ENCODE results near the gene LTB4R. TPM values are rescaled to one million over a fixed set of nuclear protein-coding genes. Genes with fewer than 3 reads are reported as not detected.

The LTB4R gene
- polyA plus RNA-seq, 1 donor from 2014 or later: 4.3 TPM

DNA sequence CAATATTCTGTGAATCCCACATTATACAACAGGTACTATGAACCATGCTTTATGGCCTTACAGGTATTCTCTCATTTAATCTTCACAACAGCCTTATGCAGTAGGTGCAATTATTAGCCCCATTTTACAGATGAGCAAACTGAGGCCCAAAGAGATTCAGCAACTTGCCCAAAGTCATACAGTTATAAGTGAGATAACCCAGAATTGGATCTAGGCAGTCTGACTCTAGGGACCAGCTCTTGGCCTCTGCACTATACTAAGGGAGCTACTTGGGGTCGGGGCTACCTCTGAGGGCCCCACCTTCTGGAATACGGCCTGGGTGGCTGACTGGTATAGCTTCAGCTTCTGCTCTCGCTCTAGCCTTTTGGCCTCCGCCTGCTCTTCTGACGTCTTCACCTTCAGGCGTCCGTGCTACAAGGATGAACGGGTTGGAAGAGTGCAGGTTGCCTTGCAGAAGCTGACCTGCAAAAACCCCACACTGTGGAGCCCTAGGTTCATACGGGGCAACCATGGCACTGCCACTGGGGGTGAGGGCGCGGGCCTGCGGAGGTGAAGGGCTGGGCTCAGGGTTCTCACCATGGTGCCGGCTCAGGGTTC, 40.7 kb upstream of the LTB4R start:
- Histone ChIP-seq H3K9me2 (ENCODE audit: insufficient read depth, low read length) (no peaks in the 10 kb centered on the region), H2AFZ (ENCODE audit: low read depth, low read length) (peak overlapping the region; percentile 88), H3K27ac (ENCODE audit: low read length) (peak overlapping the region; percentile 83), H3K79me2 (replicated peaks; ENCODE audit: insufficient read depth, low read length) (no peaks in the 10 kb centered on the region), H3K4me3 (ENCODE audit: low read length) (peak overlapping the region; percentile 88), H3K9me3 (ENCODE audit: low read length) (no peaks in the 10 kb centered on the region), H3K4me2 (ENCODE audit: low read length) (peak overlapping the region; percentile 55), H3K9ac (ENCODE audit: low read length) (peak overlapping the region; percentile 86), H3K36me3 (ENCODE audit: insufficient read depth, low read length) (no peaks in the 10 kb centered on the region), H4K20me1 (ENCODE audit: insufficient read depth) (no peaks in the 10 kb centered on the region), H3K27me3 (ENCODE audit: insufficient read depth, low read depth, low read length) (no peaks in the 10 kb centered on the region), H3F3A (ENCODE audit: insufficient read depth, low read length, poor library complexity, severe bottlenecking) (no peaks in the 10 kb centered on the region)
- no peak for TF ChIP-seq EZH2 (IDR thresholded peaks at IDR 0.05; ENCODE audit: borderline replicate concordance, insufficient read depth, low read length, poor library complexity, severe bottlenecking)
- no peak for TF ChIP-seq EP300 (conservative IDR thresholded peaks at IDR 0.05; ENCODE audit: poor library complexity, severe bottlenecking)
- no peak for TF ChIP-seq POLR2AphosphoS5 (IDR thresholded peaks at IDR 0.05)
- TF ChIP-seq, protein P1, sequence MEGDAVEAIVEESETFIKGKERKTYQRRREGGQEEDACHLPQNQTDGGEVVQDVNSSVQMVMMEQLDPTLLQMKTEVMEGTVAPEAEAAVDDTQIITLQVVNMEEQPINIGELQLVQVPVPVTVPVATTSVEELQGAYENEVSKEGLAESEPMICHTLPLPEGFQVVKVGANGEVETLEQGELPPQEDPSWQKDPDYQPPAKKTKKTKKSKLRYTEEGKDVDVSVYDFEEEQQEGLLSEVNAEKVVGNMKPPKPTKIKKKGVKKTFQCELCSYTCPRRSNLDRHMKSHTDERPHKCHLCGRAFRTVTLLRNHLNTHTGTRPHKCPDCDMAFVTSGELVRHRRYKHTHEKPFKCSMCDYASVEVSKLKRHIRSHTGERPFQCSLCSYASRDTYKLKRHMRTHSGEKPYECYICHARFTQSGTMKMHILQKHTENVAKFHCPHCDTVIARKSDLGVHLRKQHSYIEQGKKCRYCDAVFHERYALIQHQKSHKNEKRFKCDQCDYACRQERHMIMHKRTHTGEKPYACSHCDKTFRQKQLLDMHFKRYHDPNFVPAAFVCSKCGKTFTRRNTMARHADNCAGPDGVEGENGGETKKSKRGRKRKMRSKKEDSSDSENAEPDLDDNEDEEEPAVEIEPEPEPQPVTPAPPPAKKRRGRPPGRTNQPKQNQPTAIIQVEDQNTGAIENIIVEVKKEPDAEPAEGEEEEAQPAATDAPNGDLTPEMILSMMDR (IDR thresholded peaks at IDR 0.05; ENCODE audit: poor library complexity, severe bottlenecking): no peak
- no peak for TF ChIP-seq RAD21 (conservative IDR thresholded peaks at IDR 0.05)
- TF ChIP-seq SMC3 (conservative IDR thresholded peaks at IDR 0.05; ENCODE audit: poor library complexity): no peak
- no peak for TF ChIP-seq TAF1 (IDR thresholded peaks at IDR 0.05; ENCODE audit: low read depth)
- TF ChIP-seq MXI1 (conservative IDR thresholded peaks at IDR 0.05; ENCODE audit: poor library complexity, severe bottlenecking): no peak
- TF ChIP-seq, protein P2, sequence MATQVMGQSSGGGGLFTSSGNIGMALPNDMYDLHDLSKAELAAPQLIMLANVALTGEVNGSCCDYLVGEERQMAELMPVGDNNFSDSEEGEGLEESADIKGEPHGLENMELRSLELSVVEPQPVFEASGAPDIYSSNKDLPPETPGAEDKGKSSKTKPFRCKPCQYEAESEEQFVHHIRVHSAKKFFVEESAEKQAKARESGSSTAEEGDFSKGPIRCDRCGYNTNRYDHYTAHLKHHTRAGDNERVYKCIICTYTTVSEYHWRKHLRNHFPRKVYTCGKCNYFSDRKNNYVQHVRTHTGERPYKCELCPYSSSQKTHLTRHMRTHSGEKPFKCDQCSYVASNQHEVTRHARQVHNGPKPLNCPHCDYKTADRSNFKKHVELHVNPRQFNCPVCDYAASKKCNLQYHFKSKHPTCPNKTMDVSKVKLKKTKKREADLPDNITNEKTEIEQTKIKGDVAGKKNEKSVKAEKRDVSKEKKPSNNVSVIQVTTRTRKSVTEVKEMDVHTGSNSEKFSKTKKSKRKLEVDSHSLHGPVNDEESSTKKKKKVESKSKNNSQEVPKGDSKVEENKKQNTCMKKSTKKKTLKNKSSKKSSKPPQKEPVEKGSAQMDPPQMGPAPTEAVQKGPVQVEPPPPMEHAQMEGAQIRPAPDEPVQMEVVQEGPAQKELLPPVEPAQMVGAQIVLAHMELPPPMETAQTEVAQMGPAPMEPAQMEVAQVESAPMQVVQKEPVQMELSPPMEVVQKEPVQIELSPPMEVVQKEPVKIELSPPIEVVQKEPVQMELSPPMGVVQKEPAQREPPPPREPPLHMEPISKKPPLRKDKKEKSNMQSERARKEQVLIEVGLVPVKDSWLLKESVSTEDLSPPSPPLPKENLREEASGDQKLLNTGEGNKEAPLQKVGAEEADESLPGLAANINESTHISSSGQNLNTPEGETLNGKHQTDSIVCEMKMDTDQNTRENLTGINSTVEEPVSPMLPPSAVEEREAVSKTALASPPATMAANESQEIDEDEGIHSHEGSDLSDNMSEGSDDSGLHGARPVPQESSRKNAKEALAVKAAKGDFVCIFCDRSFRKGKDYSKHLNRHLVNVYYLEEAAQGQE (IDR thresholded peaks at IDR 0.05; ENCODE audit: borderline replicate concordance): no peak

DNA sequence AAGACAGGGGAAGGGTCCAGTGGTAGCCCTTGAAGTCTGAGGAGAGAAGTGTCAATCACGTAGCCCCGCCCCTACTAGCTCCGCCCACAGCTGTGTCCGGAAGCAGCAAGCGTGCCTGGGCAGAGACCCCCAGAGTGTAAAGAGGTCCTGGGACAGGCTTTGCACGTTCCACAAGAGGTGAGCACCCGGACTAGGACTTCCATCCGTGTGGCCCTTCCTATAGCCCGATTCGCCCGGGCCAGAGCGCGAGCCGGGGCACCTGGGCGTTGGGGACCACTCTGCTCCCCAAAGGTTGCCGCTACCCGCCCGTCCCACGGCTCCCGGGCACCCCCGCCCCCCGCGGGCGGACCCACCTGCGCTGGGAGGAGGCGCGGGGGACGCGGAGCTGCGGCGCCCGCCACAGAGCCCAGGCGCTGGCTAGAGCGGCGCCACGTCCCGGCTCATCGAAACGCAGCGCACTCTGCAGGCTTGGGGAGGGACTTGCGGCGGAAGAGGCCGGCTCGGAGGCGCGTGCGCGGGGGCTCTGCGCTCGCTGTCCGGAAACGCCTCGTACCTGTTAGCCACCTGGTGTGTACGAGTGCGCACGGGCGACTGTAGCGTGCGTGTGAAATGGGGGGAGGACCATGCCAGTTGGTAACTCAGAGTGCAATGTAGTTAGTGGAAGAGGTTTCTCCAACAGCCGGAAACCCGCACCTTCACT, 40.0 kb upstream of the LTB4R start, which contains the start of gene RABGGTA:
Gene RABGGTA, minus strand, starts transcription at position 464 of the 700 bp plus-strand sequence. CDS start 482 bp downstream, outside the sequence.
- Histone ChIP-seq H3K27me3 (ENCODE audit: insufficient read depth, low read depth, low read length) (no peaks in the 10 kb centered on the region), H3K36me3 (ENCODE audit: insufficient read depth, low read length) (no peaks in the 10 kb centered on the region), H3K27ac (ENCODE audit: low read length) (peak within 1 kb of the TSS; percentile 83), H3K9ac (ENCODE audit: low read length) (peak within 1 kb of the TSS; percentile 86), H3K4me3 (ENCODE audit: low read length) (peak within 1 kb of the TSS; percentile 88), H4K20me1 (ENCODE audit: insufficient read depth) (no peaks in the 10 kb centered on the region), H3K9me3 (ENCODE audit: low read length) (no peaks in the 10 kb centered on the region), H2AFZ (ENCODE audit: low read depth, low read length) (peak within 1 kb of the TSS; percentile 88), H3K9me2 (ENCODE audit: insufficient read depth, low read length) (no peaks in the 10 kb centered on the region), H3K4me2 (ENCODE audit: low read length) (peak within 1 kb of the TSS; percentile 55), H3F3A (ENCODE audit: insufficient read depth, low read length, poor library complexity, severe bottlenecking) (no peaks in the 10 kb centered on the region), H3K79me2 (replicated peaks; ENCODE audit: insufficient read depth, low read length) (no peaks in the 10 kb centered on the region)
- TF ChIP-seq MXI1 (conservative IDR thresholded peaks at IDR 0.05; ENCODE audit: poor library complexity, severe bottlenecking) (peak; percentile 86), POLR2AphosphoS5 (IDR thresholded peaks at IDR 0.05) (peak; percentile 46), EZH2 (IDR thresholded peaks at IDR 0.05; ENCODE audit: borderline replicate concordance, insufficient read depth, low read length, poor library complexity, severe bottlenecking) (no peak), EP300 (conservative IDR thresholded peaks at IDR 0.05; ENCODE audit: poor library complexity, severe bottlenecking) (peak; percentile 54), SMC3 (conservative IDR thresholded peaks at IDR 0.05; ENCODE audit: poor library complexity) (no peak), TAF1 (IDR thresholded peaks at IDR 0.05; ENCODE audit: low read depth) (no peak), RAD21 (conservative IDR thresholded peaks at IDR 0.05) (peak; percentile 43)
- TF ChIP-seq, protein P1 (IDR thresholded peaks at IDR 0.05; ENCODE audit: poor library complexity, severe bottlenecking): peak; percentile 98
